Activated T-cell treated with anti-CD3 and anti-CD28 coated beads, Interleukin-2, amount 50 U/mL, for 72 hours (primary cell): ENCODE measurements around the gene PZP. TPM values are rescaled to one million over a fixed set of nuclear protein-coding genes. Genes with fewer than 3 reads are reported as not detected.

Source experiments
- ATAC-seq, 2 donors: fragments of 150-1000 bp; cut with Tn5 transposase; replicated peaks in 1 of 2; 2 replicates each; pipeline ENCODE4 v1.10.0; 2021; ENCODE audit warnings: moderate library complexity in 2 of 2, mild to moderate bottlenecking in 1 of 2
- DNase-seq, 2 donors: peaks; one replicate each; pipeline ENCODE4 v3.0.0; 2021 to 2022; ENCODE audit warnings: mixed read lengths in 1 of 2
- H3K27ac Mint-ChIP-seq: one replicate; pipeline ENCODE4 v1.8.0; 2022; ENCODE audit warnings: mild to moderate bottlenecking, moderate library complexity, mixed read lengths
- H3K27me3 Mint-ChIP-seq: one replicate; pipeline ENCODE4 v1.8.0; 2022; ENCODE audit warnings: low read depth, mixed read lengths
- H3K36me3 Mint-ChIP-seq, 2 donors: one replicate each; pipeline ENCODE4 v1.8.0; 2022; ENCODE audit warnings: mixed read lengths in 2 of 2, mild to moderate bottlenecking in 1 of 2; ENCODE audit not compliant: insufficient read depth in 2 of 2
- H3K4me1 Mint-ChIP-seq: one replicate; pipeline ENCODE4 v1.8.0; 2022; ENCODE audit warnings: low read depth, mixed read lengths
- H3K4me3 Mint-ChIP-seq, 2 donors: one replicate each; pipeline ENCODE4 v1.8.0; 2022; ENCODE audit warnings: mild to moderate bottlenecking in 2 of 2, mixed read lengths in 2 of 2, moderate library complexity in 2 of 2
- H3K9me3 Mint-ChIP-seq, 2 donors: one replicate each; pipeline ENCODE4 v1.8.0; 2022; ENCODE audit warnings: mixed read lengths in 2 of 2
- total RNA-seq, 2 donors: library from RNA; stranded (reverse); gene quantifications; one replicate each; pipeline ENCODE4 v1.2.3, GENCODE V29; 2022

The PZP gene
- total RNA-seq, 2 donors from 2014 or later = not detected

DNA sequence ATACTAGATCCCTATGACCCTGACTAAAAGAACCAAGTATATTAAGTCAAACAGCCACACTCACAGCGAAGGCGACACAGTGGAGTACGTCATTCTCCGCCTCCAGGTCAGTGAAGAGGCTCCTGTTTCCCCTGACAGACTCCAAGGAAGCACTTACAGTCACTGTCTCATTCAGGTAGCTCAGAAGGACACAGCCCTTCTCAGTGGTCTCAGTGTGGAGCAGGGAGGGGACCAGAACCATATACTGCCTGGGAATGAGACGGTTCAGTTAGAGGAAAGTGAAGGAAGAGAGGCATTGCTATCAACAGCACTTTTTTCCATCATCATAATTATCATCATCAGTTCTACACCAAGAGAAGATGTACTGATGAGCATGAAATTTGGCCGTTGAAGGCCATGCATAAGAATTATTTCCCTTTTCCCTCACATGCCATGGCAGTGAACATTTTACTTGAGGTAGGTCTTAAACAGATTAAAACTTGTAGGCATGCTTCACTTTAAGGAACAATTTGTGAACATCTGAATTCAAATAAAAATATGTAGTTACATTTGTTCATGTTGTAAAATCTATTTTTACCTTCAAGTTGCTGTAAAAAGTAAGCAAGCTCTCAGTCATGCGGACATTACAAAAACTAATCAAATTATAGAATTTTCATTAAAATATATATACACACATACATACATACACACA lies 94.8 kb downstream of the PZP start:
- H3K9me3 Mint-ChIP-seq = no peaks in the 10 kb centered on the region
- peaks cover 5% of the 10 kb centered on the region for H3K27me3 Mint-ChIP-seq
- ATAC-seq = no peak
- H3K27ac Mint-ChIP-seq = no peak overlapping the region
- H3K4me3 Mint-ChIP-seq = no peak overlapping the region
- no peaks in the 10 kb centered on the region for H3K36me3 Mint-ChIP-seq
- H3K4me1 Mint-ChIP-seq = peaks cover 14% of the 10 kb centered on the region
- no peak for DNase-seq

DNA sequence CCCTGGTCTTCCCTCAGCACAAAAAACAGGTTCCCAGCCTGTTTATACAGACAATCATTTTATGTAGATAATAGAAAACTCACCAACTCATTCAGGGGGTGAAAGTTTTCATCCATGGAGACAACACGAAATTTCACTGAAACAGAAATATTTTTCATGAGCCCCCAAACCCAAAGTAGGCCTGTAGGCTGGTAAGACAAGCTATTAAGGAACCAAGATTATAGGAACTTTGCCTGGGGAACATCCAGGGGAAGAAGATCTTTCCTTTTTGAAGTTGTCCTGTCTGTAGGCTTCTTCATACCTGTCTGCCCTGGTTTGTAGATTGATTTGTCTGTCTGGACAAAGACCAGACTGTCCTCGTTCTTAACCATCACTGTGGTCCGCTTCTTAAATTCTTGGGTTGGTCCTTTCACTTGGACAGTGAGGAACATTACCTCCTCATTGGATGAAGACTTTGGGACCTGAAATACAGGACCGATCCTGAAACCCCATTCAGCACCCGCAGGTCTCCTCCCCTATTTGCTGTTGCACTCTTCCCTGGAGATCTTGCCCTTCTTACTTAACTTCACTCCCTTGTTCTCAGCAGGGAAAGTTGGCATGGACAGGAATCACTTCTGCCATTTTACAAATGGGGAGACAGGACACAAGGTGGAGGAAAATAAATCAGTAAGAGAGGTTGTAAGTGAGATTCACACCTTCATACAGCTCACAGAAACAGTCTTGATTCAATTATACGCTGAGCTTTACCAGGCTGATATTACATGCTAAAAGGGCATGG lies 95.9 kb downstream of the PZP start:
- Mint-ChIP-seq H3K36me3 (no peaks in the 10 kb centered on the region), H3K9me3 (no peaks in the 10 kb centered on the region), H3K4me3 (no peak overlapping the region), H3K27ac (no peak overlapping the region), H3K4me1 (peaks cover 10% of the 10 kb centered on the region), H3K27me3 (peaks cover 2% of the 10 kb centered on the region)
- DNase-seq (no peak), ATAC-seq (no peak)

DNA sequence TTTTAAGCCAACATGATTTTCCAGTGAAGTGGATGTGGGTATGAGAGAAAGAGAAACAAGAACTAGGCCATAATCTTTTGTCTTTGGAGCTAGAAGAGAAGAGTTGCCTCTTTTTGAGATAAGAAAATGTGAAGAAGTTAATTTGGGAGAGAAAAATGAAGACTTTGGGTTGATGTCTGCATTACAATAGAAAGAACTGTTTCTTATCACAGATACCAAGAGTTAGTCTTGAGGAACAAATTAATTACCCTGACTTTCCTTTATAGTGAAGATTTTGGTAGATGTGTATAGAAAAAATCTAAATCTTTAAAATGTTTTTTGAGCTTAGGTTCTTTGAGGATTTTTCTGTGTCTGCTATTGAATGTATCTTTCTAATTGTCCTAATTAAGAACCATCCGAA lies 96.7 kb downstream of the PZP start:
- peak overlapping the region; percentile 43 for H3K27ac Mint-ChIP-seq
- no peak for DNase-seq
- no peak overlapping the region for H3K4me3 Mint-ChIP-seq
- H3K36me3 Mint-ChIP-seq = no peaks in the 10 kb centered on the region
- H3K4me1 Mint-ChIP-seq = peaks cover 9% of the 10 kb centered on the region
- no peaks in the 10 kb centered on the region for H3K27me3 Mint-ChIP-seq
- H3K9me3 Mint-ChIP-seq = no peaks in the 10 kb centered on the region
- ATAC-seq = no peak

DNA sequence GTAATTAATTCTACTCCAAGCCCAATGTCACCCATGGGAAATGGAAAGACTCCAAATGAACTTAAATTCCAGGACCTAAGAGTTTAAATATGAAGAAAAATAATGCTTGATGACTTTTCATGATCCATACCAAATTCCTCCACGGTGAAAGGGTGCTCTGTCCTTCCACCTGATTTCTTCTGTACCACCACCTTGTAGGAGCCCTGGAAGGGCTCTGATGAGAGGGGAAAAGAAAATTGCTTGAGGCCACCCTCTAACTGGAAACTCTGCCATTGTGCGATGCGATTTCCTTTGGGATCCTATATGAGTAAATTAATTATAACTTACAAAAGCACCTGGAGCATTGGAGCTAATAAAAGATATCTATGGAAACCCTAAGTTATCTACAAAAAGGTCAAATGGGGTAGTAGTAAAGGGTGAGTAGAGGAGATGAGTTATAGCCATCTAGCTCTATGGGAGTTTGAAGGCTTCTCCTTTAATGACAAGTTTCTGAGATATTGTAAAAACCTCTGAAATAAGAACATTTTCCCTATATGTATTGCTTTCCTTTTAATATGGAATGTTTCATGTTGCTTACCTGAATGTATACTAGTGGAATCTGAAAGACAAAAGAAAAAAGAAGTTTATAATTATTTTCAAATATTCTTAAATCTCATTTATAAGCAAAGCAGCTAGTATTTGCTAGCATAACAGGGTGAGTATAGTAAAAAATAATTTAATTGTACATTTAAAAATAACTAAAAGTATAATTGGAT lies 98.3 kb downstream of the PZP start:
- Mint-ChIP-seq H3K9me3 (no peaks in the 10 kb centered on the region), H3K4me1 (peaks cover 15% of the 10 kb centered on the region), H3K4me3 (no peak overlapping the region), H3K27ac (no peak overlapping the region), H3K27me3 (no peaks in the 10 kb centered on the region), H3K36me3 (no peaks in the 10 kb centered on the region)
- DNase-seq = no peak
- no peak for ATAC-seq

DNA sequence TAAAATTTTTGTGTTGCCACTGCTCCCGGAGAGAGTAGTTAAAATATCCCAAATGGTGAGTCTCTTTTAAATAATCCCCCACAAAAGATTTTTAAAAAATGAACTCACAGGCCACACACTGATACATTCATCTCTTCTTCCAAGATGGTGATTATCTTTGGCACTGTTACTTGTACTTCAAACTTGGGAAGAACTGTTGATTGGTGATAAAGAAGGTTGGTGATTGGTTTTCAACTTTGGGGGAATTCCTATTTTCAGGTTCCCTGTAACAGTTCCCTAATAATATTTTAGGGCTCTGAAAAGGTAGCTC lies 99.0 kb downstream of the PZP start:
- Mint-ChIP-seq H3K4me3 (no peak overlapping the region), H3K27ac (no peak overlapping the region), H3K27me3 (no peaks in the 10 kb centered on the region), H3K36me3 (no peaks in the 10 kb centered on the region), H3K4me1 (peaks cover 16% of the 10 kb centered on the region), H3K9me3 (no peaks in the 10 kb centered on the region)
- DNase-seq (no peak), ATAC-seq (no peak)

DNA sequence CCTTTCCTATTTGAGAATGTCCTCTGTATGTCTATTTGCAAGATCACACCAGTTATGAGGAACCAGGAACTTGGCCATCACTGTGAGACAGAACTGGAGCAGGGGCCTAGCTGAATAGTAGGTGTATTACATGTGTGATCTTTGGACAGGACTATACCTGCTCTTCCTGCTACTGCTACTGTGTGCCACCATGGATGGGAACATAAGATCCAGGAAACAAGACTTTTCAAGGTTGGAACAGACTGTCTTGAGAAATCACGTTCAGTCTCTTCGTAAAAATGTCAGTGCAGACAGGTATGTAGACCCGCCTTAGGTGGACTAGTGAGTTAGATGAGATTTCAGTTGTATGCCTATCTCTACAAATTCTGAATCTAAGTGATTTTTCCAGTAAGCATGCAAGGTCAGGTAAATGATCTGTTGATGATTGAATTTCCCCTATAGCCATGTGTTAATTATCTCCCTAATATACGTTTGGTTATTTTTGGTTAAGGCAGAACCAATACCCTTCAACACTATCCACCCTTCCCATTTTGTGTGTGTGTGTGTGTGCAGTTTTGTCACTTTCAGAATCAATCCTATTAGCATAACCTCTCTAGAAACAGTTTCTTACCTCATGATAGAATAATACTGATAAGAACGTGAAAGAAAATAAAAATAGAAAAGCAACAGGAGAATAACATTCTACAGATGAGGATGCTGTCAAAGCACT lies 99.5 kb downstream of the PZP start:
- no peak overlapping the region for H3K27ac Mint-ChIP-seq

DNA sequence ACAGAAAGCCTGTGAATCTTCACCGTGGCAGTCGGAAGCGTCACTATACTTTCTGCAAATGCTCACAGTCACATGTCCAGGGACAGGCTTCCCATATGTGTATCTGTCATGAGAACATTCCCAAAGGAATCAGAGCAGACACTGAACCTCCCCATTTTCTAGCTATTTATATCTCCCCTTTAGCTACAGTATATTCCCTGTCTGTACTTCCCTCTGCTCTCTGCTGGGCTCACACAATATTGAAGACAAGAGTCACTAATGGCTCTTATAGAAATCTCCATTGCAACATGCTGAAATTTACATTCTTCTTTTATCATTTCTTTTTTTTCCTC lies 100.7 kb downstream of the PZP start:
- H3K36me3 Mint-ChIP-seq = no peaks in the 10 kb centered on the region
- H3K4me3 Mint-ChIP-seq = no peak overlapping the region
- peaks cover 27% of the 10 kb centered on the region for H3K4me1 Mint-ChIP-seq
- DNase-seq (no peak), ATAC-seq (no peak)
- H3K27me3 Mint-ChIP-seq = no peaks in the 10 kb centered on the region
- no peaks in the 10 kb centered on the region for H3K9me3 Mint-ChIP-seq
- no peak overlapping the region for H3K27ac Mint-ChIP-seq

More for the DNA sequence above, 99.5 kb downstream of the PZP start:
- Mint-ChIP-seq H3K27me3 (no peaks in the 10 kb centered on the region), H3K36me3 (no peaks in the 10 kb centered on the region), H3K4me1 (peaks cover 21% of the 10 kb centered on the region), H3K9me3 (no peaks in the 10 kb centered on the region), H3K4me3 (no peak overlapping the region)
- ATAC-seq (no peak), DNase-seq (no peak)

DNA sequence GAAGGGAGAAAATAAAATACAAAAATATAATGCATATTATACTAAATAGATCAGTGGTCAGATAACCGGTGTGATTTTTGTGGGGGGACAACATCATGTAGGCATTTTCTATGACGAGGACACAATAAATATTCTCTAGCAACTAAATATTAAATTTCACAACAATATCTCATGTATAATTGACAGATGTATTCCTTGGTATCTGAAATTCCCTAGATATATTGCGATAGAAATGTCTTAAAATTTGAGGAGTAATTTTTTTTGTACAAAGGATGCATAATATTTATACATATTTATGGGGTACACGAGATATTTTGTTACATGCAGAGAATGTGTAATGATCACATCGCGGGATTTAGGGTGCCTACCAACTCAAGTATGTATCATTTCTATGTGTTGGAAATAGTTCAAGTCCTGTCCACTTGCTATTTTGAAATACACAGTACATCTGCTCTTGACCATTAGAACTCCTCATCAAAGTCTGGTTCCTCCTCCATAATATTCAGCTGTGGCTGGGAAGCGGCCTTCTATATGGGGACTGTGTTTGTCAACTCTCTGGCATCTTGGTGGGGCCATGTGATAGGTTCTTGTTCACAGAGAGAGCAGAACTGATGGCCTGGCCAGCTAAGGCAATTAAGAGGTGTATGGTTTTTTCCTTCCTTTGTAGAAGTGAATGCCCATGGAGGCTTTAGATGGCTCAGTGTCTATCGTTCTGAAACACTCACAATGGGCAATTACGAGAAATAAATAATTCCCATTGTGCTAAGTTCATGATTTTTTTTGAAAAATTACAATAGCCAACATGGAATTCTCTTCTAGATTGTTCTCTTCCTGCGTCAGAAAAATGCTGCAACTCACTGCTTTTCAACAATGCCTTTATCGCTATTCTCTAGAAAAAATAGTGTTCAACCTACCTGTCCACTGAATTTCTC lies 101.3 kb downstream of the PZP start:
- Mint-ChIP-seq H3K4me1 (peaks cover 27% of the 10 kb centered on the region), H3K27me3 (no peaks in the 10 kb centered on the region), H3K27ac (no peak overlapping the region), H3K9me3 (no peaks in the 10 kb centered on the region), H3K4me3 (no peak overlapping the region), H3K36me3 (no peaks in the 10 kb centered on the region)
- DNase-seq (no peak), ATAC-seq (no peak)

DNA sequence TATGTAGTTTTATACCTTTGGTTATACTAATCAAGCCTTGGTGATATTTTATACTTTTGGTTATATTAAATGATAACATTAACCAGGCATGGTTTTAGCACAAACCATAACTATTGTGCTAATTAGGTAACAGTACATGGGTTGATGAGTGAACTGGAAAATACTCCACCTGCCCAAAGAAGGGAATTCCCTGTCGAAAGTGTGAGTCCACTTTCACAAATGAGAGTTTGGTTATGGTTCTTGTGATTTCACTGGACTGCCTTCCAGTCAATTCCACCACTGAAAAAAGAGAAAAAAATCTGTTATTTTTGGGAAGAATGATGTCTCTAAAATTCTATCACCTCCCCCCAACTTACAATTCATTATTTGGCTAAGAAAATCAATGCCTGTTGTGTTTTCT lies 102.1 kb downstream of the PZP start:
- no peak for ATAC-seq
- DNase-seq = no peak
- Mint-ChIP-seq H3K36me3 (no peaks in the 10 kb centered on the region), H3K9me3 (no peaks in the 10 kb centered on the region), H3K4me1 (peaks cover 27% of the 10 kb centered on the region), H3K27me3 (no peaks in the 10 kb centered on the region), H3K27ac (no peak overlapping the region), H3K4me3 (no peak overlapping the region)

DNA sequence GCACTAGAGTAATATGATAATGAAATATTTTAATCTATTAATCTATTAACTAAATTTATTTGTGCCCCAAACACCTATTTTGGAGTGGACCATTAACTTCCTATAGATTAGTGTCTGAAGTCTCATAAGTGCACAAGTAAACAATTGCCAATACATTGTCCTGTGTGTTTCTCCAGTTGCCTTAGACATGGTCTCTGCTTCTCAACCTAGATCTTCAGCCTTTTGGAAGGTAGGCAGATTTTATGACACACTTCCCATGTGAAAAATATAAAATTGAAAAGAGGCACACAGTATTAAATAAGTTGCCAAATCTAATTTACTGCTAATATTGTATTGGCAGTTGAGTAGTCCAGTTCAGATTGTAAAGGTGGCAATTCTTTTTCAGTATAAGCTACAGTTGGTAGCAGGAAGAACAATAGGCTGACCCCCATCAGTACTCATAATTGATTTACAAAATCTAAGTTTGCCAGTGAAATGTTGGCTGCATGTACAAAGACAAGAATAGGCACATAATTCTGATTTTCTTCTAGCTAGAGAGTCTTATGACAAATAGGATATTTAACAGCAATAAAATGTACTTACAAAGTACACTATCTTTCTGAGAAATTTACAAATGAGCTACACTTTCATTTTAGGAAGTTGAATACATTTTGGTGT lies 103.3 kb downstream of the PZP start:
- Mint-ChIP-seq H3K4me3 (no peak overlapping the region), H3K27ac (no peak overlapping the region), H3K27me3 (no peaks in the 10 kb centered on the region), H3K36me3 (no peaks in the 10 kb centered on the region), H3K9me3 (no peaks in the 10 kb centered on the region), H3K4me1 (peaks cover 27% of the 10 kb centered on the region)
- DNase-seq (no peak), ATAC-seq (no peak)

DNA sequence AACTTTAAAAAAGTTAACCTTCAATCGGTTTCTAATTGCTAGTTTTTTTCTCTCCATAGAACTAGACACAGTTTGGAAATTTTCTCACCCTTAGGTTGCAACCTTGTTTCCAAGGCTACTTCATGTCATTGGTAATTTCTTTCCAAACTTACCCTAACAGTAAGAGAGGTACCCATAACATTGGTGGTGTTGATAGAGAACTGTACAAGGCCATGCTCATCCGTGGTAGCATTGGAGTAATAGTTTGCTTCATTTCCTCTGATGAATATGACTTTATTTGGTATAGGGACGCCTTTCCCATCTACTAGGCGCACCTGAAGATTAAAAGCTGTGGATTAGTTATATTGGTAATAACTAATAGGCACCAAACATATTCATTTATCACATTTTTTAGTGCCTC lies 104.1 kb downstream of the PZP start:
- Mint-ChIP-seq H3K9me3 (no peaks in the 10 kb centered on the region), H3K36me3 (no peaks in the 10 kb centered on the region), H3K27ac (no peak overlapping the region), H3K4me3 (no peak overlapping the region), H3K27me3 (no peaks in the 10 kb centered on the region), H3K4me1 (peaks cover 27% of the 10 kb centered on the region)
- ATAC-seq = no peak
- DNase-seq = no peak
